Measurements from ENCODE around the gene LRRK1.

DNA sequence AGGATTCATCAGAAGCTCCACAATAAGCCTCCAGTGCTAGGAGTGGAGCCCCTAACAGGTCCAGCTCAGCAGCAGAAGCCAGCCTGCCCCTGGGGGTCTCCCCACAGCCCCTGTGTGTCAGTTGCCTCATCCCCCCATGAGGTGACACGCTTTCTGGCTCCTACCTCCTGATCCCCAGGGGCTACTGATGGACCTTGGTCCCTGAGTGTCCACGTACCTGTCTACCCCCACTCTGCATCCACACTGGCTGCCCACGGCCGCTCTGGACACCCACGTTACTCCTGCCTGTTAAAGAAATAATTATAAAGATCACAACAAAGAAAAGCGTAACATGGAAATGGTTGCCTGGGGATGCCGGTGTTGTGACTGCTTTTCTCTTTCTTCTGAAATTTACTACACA, 189.6 kb downstream of the LRRK1 start:
- TF ChIP-seq, protein P1, sequence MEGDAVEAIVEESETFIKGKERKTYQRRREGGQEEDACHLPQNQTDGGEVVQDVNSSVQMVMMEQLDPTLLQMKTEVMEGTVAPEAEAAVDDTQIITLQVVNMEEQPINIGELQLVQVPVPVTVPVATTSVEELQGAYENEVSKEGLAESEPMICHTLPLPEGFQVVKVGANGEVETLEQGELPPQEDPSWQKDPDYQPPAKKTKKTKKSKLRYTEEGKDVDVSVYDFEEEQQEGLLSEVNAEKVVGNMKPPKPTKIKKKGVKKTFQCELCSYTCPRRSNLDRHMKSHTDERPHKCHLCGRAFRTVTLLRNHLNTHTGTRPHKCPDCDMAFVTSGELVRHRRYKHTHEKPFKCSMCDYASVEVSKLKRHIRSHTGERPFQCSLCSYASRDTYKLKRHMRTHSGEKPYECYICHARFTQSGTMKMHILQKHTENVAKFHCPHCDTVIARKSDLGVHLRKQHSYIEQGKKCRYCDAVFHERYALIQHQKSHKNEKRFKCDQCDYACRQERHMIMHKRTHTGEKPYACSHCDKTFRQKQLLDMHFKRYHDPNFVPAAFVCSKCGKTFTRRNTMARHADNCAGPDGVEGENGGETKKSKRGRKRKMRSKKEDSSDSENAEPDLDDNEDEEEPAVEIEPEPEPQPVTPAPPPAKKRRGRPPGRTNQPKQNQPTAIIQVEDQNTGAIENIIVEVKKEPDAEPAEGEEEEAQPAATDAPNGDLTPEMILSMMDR (IDR thresholded peaks at IDR 0.05) = no peak
- TF ChIP-seq POLR2A (IDR thresholded peaks at IDR 0.05) = no peak
- no peak for TF ChIP-seq POLR2AphosphoS5 (IDR thresholded peaks at IDR 0.05)
- no peak for TF ChIP-seq EP300 (IDR thresholded peaks at IDR 0.05)

Measured in stomach (tissue), 4 donors.